HTR-8/SVneo (cell line): ENCODE data around the gene STAT1.
A peak's percentile ranks its signal among the peaks of the same experiment; 100 is the strongest.

Source experiments
- DNase-seq: peaks from one replicate; pipeline ENCODE4 v3.0.0; 2011; ENCODE audit warnings: low spot score, mixed read lengths; ENCODE audit not compliant: insufficient read length
- FAIRE-seq: peaks from 2 replicates; lab custom pipeline; 2011; peaks lifted over from hg19 to GRCh38; lab: Jason Lieb, UNC

Gene STAT1

DNA sequence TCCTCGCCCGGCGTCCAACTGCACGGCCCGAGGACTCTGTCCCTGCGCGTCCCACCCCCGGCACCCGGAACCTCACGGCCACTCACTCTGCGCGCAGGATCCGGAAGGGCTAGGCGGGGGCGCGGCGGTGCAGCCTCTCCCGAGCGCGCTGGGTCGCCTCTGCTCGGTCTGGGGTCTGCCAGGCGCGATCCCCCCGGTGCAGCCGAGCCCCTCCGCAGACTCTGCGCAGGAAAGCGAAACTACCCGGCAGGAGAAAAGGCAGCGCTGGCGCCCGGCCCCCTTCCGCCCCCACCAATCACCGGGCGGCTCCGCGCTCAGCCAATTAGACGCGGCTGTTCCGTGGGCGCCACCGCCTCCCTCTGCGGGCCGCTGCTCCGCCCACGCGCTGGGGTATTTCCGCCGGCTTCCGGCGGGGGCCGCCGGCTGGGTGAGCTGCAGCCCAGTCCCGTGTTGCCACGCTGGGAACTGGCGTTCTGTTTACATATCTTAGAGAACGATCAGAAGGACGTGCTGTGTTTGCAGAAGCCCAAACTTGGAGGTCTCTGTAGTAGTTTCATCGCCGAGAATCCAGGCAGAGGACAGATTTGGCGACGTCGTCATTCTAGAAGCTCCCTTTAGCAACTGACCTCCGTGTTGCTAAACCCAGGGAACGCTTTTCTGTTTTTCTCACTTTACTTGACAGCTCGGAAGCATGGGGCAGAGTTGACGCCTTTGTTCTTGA, at the start of gene STAT1:
Gene STAT1, minus strand, starts transcription at position 240 of the 721 bp plus-strand sequence. CDS start 4,168 bp downstream, outside the sequence.
- DNase-seq (peak; percentile 96), FAIRE-seq (peak; percentile 89)

DNA sequence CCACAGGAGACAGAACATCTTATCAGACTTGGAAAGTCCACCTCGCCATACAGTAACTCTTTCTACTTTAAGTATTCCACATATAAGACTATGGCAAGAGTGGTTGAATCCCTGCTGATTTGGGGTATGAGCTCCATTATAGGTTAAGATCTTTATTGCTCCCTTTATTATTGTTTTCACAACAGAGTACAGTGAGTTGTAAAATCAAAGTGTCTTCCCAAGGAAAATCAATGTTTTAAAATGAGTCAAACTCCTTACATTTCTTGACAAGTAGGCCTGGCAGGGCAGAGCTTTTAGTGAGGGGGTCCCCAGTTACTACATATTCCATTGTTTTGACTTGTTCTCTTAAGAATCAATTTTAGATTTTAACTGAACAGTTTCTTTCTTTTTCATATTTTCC, 49.6 kb upstream of the STAT1 start:
- no peak for DNase-seq
- FAIRE-seq = no peak

DNA sequence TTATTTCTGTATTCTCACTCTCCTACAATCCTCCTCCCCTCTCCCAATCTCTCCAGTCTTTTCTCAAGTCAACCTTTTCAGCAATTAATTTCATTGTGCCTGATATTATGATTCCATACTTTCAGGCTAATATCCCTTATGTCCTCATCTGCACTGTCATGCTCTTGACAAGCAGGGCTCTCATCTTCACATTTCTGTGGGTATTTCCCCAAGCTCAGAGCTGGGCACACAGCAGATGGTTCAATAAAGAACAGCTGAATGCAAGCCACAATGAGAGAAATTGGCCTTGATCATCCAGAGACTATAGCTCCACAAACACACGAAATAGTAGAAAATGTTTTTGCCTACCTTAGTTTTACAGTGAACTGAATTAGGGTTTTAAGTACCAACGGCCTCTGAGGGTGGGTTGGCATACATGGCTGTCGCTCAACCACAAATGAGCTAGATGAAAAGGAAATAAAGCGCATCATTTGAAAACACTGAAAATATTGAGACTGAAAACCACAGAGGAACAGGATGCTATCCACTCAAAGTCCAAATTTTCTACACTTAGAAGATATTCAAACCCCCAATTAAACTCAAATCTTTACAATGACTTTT, 47.5 kb upstream of the STAT1 start:
- FAIRE-seq = no peak

DNA sequence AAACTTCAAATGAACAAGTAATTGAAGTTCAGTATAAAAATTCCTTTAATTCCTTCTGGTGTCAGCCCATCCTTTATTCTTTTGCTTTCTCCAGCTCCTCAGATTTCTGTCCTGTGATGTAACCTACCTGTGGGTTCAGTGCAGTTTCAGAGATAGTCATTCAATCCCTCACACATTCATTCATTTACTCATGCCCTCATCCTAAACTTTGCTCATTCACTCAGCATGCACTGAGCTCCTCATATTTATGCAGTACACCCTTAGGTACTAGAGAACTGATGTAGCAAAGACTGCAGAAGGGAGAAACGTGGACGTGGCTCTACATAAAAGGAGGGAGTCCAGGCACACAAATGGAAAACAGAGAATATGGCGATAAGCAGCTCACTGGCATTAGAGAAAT, 45.3 kb upstream of the STAT1 start:
- no peak for FAIRE-seq
- no peak for DNase-seq

More for the DNA sequence above, 47.5 kb upstream of the STAT1 start:
- no peak for DNase-seq

DNA sequence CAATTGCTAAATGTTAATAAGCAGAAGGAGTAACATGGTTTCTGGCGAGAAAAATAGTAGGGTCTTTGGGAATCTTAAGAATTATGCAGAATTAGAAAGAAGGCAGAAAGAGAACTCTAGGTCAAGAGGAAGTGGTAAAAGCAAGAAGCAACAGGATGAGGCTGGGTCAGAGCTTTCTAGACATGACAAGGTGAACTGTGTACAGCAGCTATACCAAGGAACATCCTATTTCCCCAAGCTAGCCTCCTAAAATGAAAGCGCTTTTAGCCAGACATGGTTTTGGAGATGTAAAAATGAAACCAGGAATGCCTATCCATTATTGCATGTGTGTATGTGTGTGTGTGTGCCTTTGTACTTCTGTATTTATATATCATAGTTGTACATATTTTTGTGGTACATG, 42.3 kb upstream of the STAT1 start:
- FAIRE-seq = no peak
- DNase-seq = no peak

DNA sequence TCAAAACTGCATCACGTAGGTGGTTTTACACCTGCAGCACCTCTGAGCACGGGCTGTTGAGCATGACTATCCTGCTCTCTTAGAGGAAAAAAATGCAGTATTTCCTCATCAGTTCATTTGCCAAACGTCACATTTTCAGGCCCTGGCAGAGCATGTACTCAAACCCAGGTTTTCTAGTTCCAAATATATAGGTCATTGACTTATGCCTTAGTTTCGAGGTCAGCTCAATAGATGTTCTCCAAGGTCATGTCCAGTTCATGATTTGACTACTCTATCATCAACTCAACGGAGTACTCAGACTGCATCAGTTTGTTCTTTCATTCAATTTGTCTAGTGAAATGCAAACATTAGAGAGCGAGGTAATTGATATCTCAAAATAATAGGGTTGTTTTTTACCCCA, 39.3 kb upstream of the STAT1 start:
- no peak for FAIRE-seq
- DNase-seq = no peak

DNA sequence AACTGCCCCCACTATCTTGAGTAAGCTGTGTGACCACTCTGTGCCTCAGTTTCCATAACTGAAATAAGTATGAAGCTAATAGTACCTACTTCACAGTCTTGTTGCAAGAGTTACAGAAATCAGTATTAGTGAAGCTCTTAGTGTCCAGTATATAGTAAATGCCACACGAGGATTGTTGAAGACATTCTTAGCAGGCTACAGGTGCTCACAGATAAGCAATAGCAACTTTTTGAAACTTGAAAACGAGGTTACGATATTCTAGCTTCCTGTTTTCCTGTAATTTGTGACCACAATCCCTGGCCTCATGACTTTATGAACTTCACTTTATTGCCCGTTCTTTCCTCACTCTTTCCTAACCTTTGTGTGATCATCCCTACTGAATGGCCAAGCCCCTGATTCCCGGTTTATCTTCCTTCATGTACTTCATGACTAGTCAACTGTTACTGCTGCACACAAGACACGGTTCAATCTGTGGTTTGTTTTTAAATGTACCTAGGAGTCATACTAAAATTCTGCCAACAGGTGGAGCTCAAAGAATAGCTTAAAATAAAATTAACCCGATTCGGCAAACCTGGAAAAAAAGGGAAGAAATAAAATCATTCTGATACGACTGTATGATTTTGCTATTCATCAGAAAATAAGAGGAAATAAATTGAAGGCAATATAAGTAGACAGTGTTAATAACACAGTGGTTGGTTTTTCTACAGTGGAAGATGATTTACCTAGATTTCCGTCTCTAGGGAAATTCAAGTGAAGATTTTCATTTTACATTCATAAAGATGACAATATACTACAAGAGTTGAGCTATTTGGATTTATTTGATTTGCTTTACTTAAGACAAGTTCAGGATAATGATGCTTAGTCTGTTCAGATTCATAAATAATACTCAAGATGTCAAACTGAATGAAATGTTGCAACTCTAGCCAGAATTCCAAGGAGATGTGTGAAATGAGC, 38.1 kb upstream of the STAT1 start:
- peak; percentile 46 for DNase-seq
- peak; percentile 48 for FAIRE-seq

DNA sequence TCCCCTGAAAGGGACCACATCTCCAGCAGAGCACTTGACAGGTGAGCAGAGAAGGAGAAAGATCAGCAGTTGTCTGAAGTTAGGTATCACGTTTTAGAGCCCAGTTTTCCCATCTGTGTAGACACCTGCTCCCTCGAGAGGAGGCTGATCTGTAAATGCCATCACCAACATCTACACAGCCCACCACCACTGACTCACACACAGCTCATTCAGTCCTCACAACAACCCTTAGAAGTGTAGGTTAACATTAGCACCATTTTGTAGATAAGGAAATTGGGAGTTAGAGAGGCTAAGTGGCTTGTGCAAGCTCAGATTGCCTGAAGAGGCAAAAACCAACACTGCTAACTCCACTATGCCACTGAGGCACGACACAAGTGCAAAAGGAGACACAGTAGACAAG, 37.2 kb upstream of the STAT1 start:
- DNase-seq (no peak), FAIRE-seq (no peak)

DNA sequence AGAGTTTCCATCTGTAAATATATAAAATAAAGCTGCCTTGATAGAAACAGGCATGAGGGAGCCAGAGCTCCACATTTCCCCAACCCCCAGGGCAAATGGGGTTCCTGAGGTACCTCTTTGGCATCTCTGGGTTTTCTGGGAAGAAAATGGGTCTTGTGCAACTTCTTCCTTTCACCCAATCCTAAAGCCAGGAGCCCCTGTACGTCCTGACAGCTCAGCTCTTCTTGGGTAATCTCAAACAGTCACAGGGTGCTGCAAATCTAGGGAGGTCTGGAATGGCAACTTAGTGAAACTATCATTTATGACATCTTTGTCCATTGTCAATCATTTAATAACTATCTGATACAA, 36.6 kb upstream of the STAT1 start:
- no peak for FAIRE-seq

DNA sequence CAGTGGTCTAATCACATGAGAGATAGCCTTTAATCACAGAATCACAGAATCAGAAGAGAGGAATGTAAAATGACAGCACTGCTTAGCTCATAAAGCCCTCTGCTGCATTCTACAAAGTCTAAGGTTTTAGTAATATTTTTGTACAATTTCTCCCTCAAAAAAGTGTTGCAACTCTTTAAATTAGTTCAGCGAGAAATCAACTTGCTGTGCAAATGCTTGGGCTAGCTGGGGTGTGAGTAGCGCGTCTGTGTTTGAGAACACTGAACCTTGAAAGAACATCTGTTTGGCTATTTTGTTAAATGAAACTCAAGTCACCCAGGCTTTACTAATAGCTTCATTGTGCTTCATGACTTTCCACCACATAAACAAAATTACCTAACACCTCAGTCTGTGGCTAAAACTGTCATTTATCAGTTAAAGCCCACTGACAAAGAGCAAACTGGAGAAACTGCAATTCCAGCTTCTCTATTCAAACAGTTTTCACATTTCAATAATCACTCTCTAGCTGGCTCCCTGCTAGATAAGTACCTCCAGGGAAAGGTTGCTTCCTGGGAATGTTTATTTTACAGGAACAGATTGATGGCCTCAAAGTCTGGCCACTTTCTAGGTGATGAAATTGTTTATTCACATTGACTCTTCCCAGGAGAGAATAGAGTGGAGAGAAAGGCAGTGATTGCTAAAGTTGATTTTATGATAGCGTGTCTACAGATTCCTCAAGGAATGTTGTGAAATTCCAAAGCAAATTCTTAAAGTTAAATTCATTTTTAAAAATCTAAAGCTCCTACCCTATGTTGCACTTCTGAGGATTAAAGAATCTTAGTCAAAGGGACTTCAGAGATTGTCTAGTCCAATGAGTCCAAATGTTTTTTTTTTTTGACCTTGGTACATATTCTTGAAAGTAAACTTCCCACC, 36.0 kb upstream of the STAT1 start:
- no peak for FAIRE-seq
- DNase-seq = peak; percentile 31

More for the DNA sequence above, 36.6 kb upstream of the STAT1 start:
- peak; percentile 25 for DNase-seq

DNA sequence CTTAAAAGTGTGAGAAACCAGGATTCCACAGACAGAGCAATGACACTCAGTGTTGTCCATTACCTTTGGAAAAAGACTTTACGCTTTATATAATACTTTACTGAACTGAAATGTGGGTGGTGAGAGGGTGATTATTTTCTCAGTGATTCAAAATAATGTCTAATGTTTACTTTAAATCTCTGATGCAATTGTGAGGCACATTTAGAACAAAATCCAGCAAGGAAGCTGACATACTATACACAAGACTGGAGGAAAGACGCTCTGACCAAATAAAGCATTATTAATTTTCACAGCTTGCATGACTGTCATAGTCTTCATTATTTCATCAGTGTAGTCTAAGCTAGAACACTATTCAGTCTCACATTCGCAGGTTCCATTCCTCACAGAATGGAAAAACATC, 34.1 kb upstream of the STAT1 start:
- FAIRE-seq (no peak), DNase-seq (no peak)

DNA sequence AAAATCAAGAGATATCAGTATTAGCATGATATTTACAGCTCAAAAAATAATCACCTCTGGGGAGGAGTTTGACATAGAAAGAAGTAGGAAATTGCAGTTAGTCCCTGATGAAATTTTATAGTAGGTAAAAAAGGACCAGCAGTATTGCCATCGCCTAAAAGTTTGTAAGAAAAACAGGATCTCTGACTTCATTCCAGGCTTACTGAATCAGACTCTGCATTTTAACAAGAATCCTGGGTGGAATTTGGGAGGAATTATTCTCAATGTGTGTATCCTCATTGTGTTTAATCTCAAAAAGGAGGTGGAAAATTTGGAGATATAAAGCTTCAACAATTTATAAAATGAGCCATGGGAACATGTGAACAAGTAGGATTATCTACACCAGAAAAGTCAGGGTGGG, 31.2 kb upstream of the STAT1 start:
- DNase-seq (no peak), FAIRE-seq (no peak)

DNA sequence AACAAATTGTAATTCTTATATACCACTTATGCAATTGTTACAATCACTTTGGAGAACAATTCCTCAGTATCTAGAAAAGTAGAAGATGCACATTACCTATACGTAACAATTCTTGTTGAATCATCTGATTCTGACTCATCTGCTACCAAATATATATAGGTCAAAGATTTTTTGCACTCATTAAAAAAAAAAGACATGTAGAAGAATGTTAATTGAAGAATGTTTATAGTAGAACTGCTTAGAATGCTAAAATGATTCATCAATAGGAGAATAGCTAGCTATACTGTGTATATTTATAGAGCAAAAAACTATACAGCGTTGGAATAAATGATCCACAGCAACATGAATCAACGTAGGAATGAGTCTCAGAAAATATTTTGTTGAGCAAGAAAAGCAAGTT, 29.5 kb upstream of the STAT1 start:
- no peak for FAIRE-seq

DNA sequence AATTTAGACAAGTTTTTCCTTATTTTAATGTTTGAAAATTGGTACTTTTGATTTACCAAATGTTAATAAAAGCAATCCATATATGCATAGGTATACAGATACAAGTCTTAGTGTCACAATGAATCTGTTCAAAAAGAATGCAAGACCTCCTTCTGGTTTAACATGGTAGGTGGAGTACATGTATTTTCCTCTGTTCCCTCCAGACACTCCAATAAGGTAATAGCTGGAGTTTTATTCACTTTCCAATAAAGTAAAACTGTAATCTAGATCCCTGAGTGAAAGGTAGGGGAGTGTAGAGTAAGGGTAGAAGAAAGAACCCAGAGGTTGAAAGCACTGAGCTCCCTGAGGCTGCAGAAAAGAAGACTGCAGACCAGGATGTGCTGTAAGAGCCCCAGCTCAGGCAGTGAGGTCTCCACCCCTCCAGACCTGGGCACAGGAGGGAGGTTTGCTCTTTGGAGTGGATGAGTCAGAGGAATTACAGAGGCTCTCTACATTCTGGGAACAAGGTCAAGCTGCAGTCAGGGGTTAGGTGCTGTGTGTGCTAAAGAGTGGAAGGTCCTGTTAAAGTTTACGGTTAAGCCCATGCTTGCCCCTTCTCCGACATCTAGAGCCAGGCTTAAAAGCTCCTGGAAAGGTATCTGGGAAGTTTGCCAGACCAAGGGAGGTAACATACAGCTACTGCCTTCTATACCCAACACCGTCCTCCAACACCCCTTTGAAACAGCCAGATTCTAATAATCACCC, 27.6 kb upstream of the STAT1 start:
- no peak for DNase-seq
- no peak for FAIRE-seq

More for the DNA sequence above, 29.5 kb upstream of the STAT1 start:
- no peak for DNase-seq

DNA sequence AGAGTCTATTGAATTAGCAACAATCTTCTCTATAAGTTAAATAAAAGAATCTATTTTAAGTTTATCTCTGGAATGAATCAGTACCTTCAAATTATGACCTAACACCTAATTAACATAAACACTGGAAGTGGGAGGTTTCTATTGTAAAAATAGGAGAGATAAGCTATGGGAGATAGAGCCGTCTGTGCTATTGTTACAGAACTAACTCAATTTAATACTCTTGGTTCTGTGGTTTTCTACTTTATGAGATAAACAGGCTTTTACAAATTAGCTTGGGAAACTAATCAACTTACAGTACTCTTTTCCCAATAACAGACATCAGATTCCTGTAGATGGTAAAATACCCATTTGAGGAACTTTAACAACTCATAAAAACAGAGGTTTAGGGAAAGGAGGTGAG, 25.6 kb upstream of the STAT1 start:
- FAIRE-seq = no peak
- DNase-seq = no peak

DNA sequence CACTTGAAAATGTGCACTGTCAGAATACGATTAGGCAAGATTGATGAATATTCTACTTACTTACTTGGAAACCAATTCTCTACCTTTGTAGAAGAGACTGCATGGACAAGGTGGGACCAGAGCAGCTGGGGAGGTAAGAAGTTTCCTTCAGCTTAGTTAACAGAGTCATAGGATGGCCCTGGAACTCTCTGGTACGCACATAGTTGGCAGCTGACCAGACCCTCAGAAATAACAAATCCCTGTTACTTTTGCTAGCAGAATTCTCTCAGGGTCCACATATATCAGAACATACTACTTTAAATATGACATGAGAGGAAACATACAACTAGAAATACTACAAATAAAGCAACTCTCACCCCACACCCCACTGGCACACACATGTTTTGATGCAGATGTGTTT, 24.8 kb upstream of the STAT1 start:
- DNase-seq = no peak
- FAIRE-seq = no peak

DNA sequence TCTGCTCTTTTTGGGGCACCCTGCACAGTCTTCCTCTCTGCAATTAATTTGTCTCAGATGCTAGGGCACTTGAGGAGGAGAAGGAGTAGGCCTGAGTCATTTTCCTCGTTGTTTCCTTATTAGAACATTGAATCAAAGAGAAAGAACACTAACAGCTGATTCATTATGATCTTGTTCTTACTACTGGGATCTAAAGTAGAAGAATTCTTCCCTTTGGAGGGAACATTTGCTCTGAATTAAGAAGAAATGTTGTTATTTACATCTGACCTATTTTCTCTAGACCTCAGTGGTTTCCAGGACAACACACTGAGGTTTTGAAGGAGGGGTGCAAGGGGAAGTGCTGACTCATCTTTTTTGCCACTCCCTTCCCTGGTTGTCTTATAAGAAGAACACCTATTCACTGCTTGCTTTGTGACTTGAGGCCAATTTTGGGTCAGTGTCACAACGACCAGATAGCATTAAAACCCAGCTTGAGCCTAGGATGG, 24.3 kb upstream of the STAT1 start:
- DNase-seq = no peak
- FAIRE-seq = peak; percentile 31

DNA sequence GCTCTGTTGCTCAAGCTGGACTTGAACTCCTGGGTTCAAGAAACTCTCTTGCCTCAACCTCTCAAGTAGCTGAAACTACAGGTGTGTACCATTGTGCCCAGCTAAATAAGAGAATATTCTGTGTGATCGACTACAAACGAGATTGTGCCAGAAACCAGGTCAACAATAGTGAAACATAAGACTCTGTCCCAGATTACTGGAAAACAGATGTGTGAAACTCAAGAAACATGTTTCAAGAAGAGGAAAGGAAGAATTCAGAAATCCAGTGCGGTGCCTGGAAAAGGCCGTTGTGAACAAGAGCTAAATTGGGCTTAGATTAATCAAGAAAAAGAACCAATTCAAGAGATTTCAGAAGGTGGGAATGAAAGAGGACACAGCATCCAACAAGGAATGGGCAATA, 23.4 kb upstream of the STAT1 start:
- FAIRE-seq = no peak

DNA sequence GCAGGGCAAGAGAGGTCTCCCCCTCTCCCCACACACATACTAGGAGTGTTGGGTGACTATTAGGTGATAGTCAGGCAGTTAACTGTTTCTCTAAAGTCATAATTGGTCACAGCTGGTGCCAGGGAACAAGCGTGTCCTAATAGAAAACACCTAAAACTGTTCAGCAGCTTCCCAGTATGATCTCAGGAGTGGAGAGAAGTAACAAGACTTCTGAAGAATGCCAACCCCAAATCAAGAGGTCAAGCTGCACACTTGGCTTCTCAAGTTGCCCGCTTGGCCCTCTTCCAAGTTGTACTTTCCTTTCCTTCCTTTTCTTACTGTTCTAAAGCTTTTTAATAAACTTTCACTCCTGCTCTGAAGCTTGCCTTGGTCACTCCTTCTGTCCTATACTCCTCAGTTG, 22.4 kb upstream of the STAT1 start:
- DNase-seq (no peak), FAIRE-seq (peak; percentile 26)

More for the DNA sequence above, 23.4 kb upstream of the STAT1 start:
- DNase-seq = no peak
